Measurements from ENCODE around the gene PTMA. TPM values are rescaled to one million over a fixed set of nuclear protein-coding genes. Genes with fewer than 3 reads are reported as not detected.
A peak's percentile ranks its signal among the peaks of the same experiment; 100 is the strongest.

Gene PTMA
- total RNA-seq, 2 experiments from 2014 or later, result 1,546 to 1,586 TPM

- no peaks in the 10 kb centered on the region for H3K36me3 ChIP-seq (ENCODE audit: insufficient read depth, low read length)
- Mint-ChIP-seq H3K27me3 (no peaks in the 10 kb centered on the region), H3K36me3 (ENCODE audit: low read depth) (no peaks in the 10 kb centered on the region), H3K27ac (peak overlapping the region; percentile 94), H3K4me1 (ENCODE audit: low read depth) (peaks cover 17% of the 10 kb centered on the region), H3K9me3 (no peaks in the 10 kb centered on the region), H3K4me3 (peak overlapping the region; percentile 73)
- H3K9me3 ChIP-seq (ENCODE audit: control insufficient read depth in 1 of 2, insufficient read depth in 1 of 2, low read length in 2 of 2), result peaks cover 0 to 15% of the 10 kb centered on the region in 2 experiments
- peak overlapping the region; percentile 49 for H3K4me3 ChIP-seq (ENCODE audit: low read length)
- H3K27me3 ChIP-seq (ENCODE audit: control insufficient read depth in 1 of 2, insufficient read depth in 2 of 2, low read length in 2 of 2), result no peaks in the 10 kb centered on the region
- TF ChIP-seq CTCF (IDR thresholded peaks at IDR 0.05), result no peak
- peaks cover 32% of the 10 kb centered on the region for H3K4me1 ChIP-seq (ENCODE audit: insufficient read depth, low read length)
- ATAC-seq (ENCODE audit: poor library complexity) (no peak), DNase-seq (peak in 1 of 14 experiments; percentile 25)
- CTCF ChIA-PET, result interaction anchor here (1.5 to 4.4 kb wide), 5 partner anchors 14 to 52 kb away, joined by 3 to 38 read pairs (median 5); no protein-coding TSS in a partner anchor
- H3K27ac ChIP-seq (ENCODE audit: low read depth in 1 of 2, low read length in 2 of 2), result peak overlapping the region; percentile 80 to 96
- intact Hi-C loops (cut with DNase I, micrococcal nuclease), result loop anchor here (1.0 to 10.0 kb wide), 10 partner anchors 16 to 607 kb away; partner anchors contain the start of genes NCL (in 1 of the 2), PDE6D (in 1 of the 2), PSMD1 (in 1 of the 2) and PTMA (in 1 of the 2)
- POLR2A ChIA-PET, result interaction anchor here (0.6 to 4.9 kb wide), 15 partner anchors 10 to 890 kb away, joined by 3 to 245 read pairs (median 5); partner anchors contain the start of genes NCL and PTMA
These were observed 46.8 kb upstream of the PTMA start for GRCh38 chr2:231661422-231662027.

- Histone ChIP-seq H3K27ac (ENCODE audit: low read depth in 1 of 2, low read length in 2 of 2) (peak overlapping the region; percentile 80 to 96), H3K36me3 (ENCODE audit: insufficient read depth, low read length) (no peaks in the 10 kb centered on the region), H3K4me1 (ENCODE audit: insufficient read depth, low read length) (peaks cover 35% of the 10 kb centered on the region), H3K27me3 (ENCODE audit: control insufficient read depth in 1 of 2, insufficient read depth in 2 of 2, low read length in 2 of 2) (no peaks in the 10 kb centered on the region), H3K9me3 (ENCODE audit: control insufficient read depth in 1 of 2, insufficient read depth in 1 of 2, low read length in 2 of 2) (peaks cover 0 to 15% of the 10 kb centered on the region in 2 experiments), H3K4me3 (ENCODE audit: low read length) (peak overlapping the region; percentile 57)
- POLR2A ChIA-PET, result interaction anchor here (0.6 to 4.9 kb wide), 15 partner anchors 13 to 889 kb away, joined by 3 to 245 read pairs (median 5); partner anchors contain the start of genes NCL and PTMA
- peak overlapping the region; percentile 94 for H3K27ac Mint-ChIP-seq
- no peaks in the 10 kb centered on the region for H3K27me3 Mint-ChIP-seq
- TF ChIP-seq CTCF (IDR thresholded peaks at IDR 0.05), result no peak
- CTCF ChIA-PET, result interaction anchor here (1.5 to 4.4 kb wide), 5 partner anchors 13 to 51 kb away, joined by 3 to 38 read pairs (median 5); no protein-coding TSS in a partner anchor
- peaks cover 17% of the 10 kb centered on the region for H3K4me1 Mint-ChIP-seq (ENCODE audit: low read depth)
- peak; percentile 89 for ATAC-seq (ENCODE audit: poor library complexity)
- no peaks in the 10 kb centered on the region for H3K9me3 Mint-ChIP-seq
- intact Hi-C loops (cut with DNase I, micrococcal nuclease), result loop anchor here (1.0 to 10.0 kb wide), 10 partner anchors 15 to 607 kb away; partner anchors contain the start of genes NCL (in 1 of the 2), PDE6D (in 1 of the 2), PSMD1 (in 1 of the 2) and PTMA (in 1 of the 2)
- no peaks in the 10 kb centered on the region for H3K36me3 Mint-ChIP-seq (ENCODE audit: low read depth)
- DNase-seq, result peak; percentile 92 to 99 (median 97)
- peak overlapping the region; percentile 73 for H3K4me3 Mint-ChIP-seq
These were observed 46.1 kb upstream of the PTMA start for GRCh38 chr2:231662028-231662810.

- Histone ChIP-seq H3K27me3 (ENCODE audit: control insufficient read depth in 1 of 2, insufficient read depth in 2 of 2, low read length in 2 of 2) (no peaks in the 10 kb centered on the region), H3K4me3 (ENCODE audit: low read length) (peak overlapping the region; percentile 57), H3K27ac (ENCODE audit: low read depth in 1 of 2, low read length in 2 of 2) (peak overlapping the region; percentile 60 to 96), H3K9me3 (ENCODE audit: control insufficient read depth in 1 of 2, insufficient read depth in 1 of 2, low read length in 2 of 2) (peaks cover 0 to 15% of the 10 kb centered on the region in 2 experiments), H3K4me1 (ENCODE audit: insufficient read depth, low read length) (peaks cover 35% of the 10 kb centered on the region), H3K36me3 (ENCODE audit: insufficient read depth, low read length) (no peaks in the 10 kb centered on the region)
- Mint-ChIP-seq H3K36me3 (ENCODE audit: low read depth) (no peaks in the 10 kb centered on the region), H3K4me1 (ENCODE audit: low read depth) (peaks cover 17% of the 10 kb centered on the region), H3K27ac (peak overlapping the region; percentile 94), H3K4me3 (peak overlapping the region; percentile 14), H3K9me3 (no peaks in the 10 kb centered on the region), H3K27me3 (no peaks in the 10 kb centered on the region)
- CTCF ChIA-PET, result interaction anchor here (1.0 to 4.4 kb wide), 3 partner anchors 12 to 44 kb away, joined by 3 to 38 read pairs (median 4); no protein-coding TSS in a partner anchor
- ATAC-seq (ENCODE audit: poor library complexity), result no peak
- POLR2A ChIA-PET, result interaction anchor here (0.6 to 4.9 kb wide), 13 partner anchors 12 to 888 kb away, joined by 3 to 245 read pairs (median 6); partner anchors contain the start of genes NCL and PTMA
- TF ChIP-seq CTCF (IDR thresholded peaks at IDR 0.05), result no peak
- no peak for DNase-seq
- intact Hi-C loops (cut with DNase I, micrococcal nuclease), result loop anchor here (1.0 to 10.0 kb wide), 10 partner anchors 14 to 608 kb away; partner anchors contain the start of genes NCL (in 1 of the 2), PDE6D (in 1 of the 2), PSMD1 (in 1 of the 2) and PTMA (in 1 of the 2)
These were observed 45.4 kb upstream of the PTMA start for GRCh38 chr2:231662811-231663457.

All from CD4-positive, alpha-beta T cell (primary cell).